Embryonic facial prominence (tissue), 1 donor: Measurements from ENCODE around the gene KRTAP3-1.
"Not testable (repeated sequence)": the region's sequence is repeated elsewhere in the genome, so short reads cannot be mapped to it uniquely, and the experiment has no call there.

Experiments
- DNase-seq: peaks from one replicate; pipeline ENCODE4 v3.0.0-alpha.2; 2016; ENCODE audit errors: extremely low spot score

Gene KRTAP3-1

GRCh38 chr17:41015454-41015853 lies 6.5 kb upstream of the KRTAP3-1 start:
- DNase-seq: no peak

GRCh38 chr17:41013606-41014005 lies 4.7 kb upstream of the KRTAP3-1 start:
- no peak for DNase-seq

- no peak for DNase-seq
These were observed 4.3 kb upstream of the KRTAP3-1 start for GRCh38 chr17:41013181-41013580.

- DNase-seq: no peak
These were observed 3.6 kb upstream of the KRTAP3-1 start for GRCh38 chr17:41012326-41013120.

DNA sequence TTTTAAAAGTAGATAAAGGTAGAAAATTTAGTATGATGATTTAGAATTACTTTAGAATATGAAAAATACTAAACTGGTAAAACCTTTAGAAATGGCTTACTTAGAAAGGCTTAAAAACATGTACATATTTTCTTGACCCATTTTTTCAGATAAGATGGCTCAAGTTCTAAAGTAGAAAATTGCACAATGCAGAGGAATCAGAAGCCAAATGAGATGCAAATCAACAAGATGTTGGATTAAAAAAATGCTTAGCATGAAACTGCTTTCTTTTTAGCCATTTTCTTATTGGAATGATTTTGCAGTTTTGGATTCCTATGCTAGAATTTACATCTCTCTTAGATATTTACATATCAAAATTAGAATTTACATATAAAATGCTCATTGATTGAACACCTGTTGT lies 1.5 kb upstream of the KRTAP3-1 start:
- DNase-seq: no peak

- no peak for DNase-seq
These were observed 1.0 kb upstream of the KRTAP3-1 start for GRCh38 chr17:41009936-41010335.

DNA sequence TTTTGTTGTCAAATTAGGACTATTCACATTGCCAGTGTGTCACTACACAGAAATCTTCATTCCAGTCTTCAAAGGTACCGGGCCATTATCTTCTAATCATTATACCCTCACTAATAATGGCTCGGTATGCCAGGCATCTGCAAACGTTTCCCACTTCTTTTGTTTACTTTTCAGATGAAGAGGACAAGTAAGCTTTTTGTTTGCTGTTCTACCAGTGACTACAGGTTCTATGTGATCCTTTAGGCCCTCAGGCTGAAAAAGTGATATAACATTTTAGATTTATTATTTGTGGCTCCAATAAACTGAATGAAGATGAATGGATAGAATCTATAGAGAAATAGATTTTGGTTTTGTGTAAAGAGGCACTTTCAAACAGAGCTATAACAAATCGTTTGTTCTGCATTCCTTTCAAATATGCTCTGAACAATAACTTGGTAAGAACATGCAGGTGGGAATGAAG lies 403 bp upstream of the KRTAP3-1 start:
- no peak for DNase-seq

- DNase-seq: no peak
These were observed 4.5 kb downstream of the KRTAP3-1 start for GRCh38 chr17:41004397-41004796.

- no peak for DNase-seq
These were observed 5.0 kb downstream of the KRTAP3-1 start for GRCh38 chr17:41003926-41004325.

DNA sequence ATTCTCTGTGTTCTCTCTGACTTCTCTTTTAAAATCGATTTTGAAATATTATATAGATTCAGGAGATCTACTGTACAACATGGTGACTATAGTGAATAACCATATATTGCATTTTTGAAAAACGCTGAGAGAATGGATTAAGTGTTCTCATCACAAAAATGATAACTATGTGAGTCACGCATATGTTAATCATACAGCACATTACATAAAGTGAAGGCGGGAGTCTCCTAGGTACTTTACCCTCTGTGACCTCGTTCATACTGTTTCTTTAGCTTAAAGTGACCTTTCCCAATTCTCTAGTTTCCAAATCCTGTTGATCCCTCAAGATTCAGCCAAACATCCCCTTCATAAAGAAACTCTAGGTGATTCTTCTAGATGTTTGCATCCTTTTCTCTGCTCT lies 6.1 kb downstream of the KRTAP3-1 start:
- DNase-seq: no peak

DNA sequence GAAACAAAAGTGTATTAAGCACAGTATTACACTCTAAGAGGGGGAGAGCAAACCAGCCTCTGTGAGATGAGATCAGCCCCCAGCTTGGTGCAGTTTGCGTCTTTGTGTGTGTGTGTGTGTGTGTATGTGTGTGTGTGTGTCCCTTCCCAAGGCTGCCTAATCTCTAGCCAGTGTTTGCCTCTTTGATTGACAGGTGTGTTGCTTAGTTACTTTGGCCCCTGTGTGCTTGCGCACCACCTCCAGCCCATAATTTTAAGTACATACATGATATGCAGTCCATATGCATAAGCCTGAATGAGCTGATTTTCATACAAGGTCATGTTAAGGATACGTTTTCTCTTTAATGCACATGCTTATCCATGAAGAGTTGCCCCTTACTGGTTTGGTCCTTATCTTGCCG lies 7.1 kb downstream of the KRTAP3-1 start:
- DNase-seq: no peak

DNA sequence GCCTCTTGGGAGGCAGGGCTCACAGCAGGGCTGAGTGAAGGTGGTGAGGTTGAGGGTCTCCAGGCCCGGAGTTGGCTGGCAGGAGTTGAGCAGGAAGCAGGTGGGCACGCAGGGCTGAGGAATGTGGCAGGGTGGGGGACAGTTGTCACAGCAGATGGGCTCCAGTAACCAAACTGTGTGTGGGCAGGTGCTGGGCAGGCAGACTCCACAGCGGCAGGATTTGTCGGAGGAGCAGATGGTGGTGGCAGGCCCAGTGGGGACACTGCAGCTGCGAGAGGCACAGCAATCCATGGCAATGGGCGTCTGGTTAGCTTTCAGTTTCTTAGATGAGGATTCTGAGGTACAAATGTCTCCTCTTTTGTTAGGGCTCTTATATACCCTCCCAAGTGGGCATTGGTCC lies 9.4 kb downstream of the KRTAP3-1 start, which contains the start of gene KRTAP3-2:
KRTAP3-2 (minus strand) TSS at position 344 of the 400 bp plus-strand sequence; CDS start at position 291, 53 bp downstream.
- not testable (repeated sequence) for DNase-seq

- no peak for DNase-seq
These were observed 11.6 kb downstream of the KRTAP3-1 start for GRCh38 chr17:40997361-40997760.

DNA sequence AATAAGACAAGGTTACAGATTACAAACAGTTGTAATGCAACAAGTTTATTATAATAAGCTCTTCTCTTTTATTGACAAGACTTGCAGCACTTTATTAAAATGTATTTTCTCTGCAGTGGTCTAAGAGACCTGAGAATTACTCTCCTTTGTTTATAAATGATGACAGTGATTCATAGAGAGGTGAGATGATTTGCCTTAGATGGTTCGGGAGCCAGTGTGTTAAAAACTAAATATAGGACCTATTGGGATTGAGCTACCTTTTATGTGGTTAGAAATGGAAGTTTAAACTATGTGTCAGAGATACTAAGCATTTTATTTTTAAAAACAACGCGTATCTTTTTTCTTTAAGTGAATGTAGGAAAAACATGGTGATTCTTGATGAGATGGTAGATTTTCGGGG lies 12.1 kb downstream of the KRTAP3-1 start:
- no peak for DNase-seq

DNA sequence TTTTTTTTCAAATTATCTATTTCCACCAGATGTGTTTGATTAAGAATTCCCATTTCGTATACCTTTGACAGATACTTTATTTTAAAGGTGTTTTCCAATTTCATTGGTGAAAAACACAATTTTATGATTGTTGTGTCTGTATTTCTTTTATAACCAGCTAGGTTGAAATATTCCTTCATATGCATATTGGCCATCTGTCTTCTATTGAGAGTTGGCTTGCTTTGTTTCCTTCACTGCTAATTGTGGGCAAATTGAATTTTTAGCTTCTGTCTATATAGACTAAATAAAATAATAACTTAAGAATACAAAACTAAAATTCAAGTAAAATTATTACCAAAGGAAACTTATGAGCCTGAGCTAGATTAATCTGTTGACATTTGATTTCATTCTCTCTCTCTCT lies 13.8 kb downstream of the KRTAP3-1 start:
- no peak for DNase-seq

DNA sequence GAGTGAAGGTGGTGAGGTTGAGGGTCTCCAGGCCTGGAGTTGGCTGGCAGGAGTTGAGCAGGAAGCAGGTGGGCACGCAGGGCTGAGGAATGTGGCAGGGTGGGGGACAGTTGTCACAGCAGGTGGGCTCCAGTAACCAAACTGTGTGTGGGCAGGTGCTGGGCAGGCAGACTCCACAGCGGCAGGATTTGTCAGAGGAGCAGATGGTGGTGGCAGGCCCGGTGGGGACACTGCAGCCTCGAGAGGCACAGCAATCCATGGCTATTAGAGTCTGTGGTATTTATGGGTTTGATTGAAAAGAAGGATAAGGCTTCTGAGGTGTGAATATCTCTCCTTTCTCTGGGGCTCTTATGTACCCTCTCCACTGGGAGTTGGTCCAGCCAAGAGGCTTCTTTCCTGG lies 15.1 kb downstream of the KRTAP3-1 start, which contains the start of gene KRTAP3-3:
KRTAP3-3 (minus strand) TSS at position 326 of the 400 bp plus-strand sequence; CDS start at position 259, 67 bp downstream.
- DNase-seq: no peak

- no peak for DNase-seq
These were observed 15.8 kb downstream of the KRTAP3-1 start for GRCh38 chr17:40993084-40993483.

DNA sequence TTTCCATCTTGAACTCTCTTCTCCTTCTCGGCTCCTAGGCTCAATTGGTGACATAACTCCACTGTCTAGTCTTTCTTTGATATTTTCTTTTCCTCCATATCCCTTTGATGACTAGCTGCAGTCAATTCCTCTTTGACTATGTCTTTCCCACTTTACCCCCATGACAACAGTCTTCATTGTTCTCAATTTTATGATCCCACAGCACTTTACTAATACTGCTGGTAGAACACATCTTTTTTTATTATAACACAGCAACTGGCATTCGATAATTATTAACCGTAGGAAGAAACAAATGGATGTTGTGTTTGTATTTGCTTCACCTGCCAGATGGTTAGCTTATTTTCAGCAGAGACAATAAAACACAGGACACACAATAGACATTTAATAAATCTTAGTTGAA lies 16.3 kb downstream of the KRTAP3-1 start:
- DNase-seq: no peak

DNA sequence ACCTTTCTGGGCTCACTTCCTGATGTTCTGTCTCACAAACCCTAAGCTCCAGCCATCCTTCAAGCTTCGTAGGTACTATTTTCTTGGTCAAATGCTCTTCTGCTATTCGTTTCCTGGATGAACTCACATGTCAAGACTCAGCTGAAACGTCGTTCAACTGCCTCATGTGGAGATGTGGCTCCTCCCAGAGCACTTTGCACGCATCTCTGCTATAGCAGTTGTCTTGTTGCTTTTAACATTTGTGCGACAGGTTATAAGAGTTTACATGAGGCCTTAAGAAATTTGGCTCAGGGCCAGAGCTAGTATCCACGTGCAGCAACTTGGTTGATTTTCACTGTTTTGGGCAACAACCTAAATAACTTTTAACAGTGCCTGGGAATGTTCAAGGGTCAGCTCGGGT lies 22.0 kb downstream of the KRTAP3-1 start:
- no peak for DNase-seq

- no peak for DNase-seq
These were observed 24.7 kb downstream of the KRTAP3-1 start, which contains the start of gene KRT40 for GRCh38 chr17:40984226-40984625. Gene KRT40 (minus strand): TSS chr17:40984326. CDS start chr17:40984273, 53 bp downstream.

- DNase-seq: no peak
These were observed 27.8 kb downstream of the KRTAP3-1 start for GRCh38 chr17:40981115-40981514.

DNA sequence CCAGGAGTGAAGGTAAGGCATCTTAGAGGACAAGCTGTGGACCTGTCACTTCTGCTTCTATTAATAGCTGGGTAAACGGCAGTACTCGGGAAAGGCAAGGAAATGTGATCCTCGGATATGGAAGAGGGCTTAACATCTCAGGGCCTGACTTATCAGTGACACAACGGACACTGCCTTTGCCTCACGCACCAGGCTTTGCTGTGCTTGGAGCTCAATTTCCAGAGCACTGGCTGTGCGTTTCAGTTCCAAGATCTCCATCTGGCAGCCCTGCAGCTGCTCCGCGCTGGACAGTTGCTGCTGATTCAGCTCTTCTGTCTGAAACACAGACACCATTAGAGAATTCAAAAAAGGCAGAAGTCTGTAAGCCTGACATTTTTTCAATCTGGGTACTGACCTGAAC lies 28.3 kb downstream of the KRTAP3-1 start:
- DNase-seq: no peak

GRCh38 chr17:40980117-40980516 lies 28.8 kb downstream of the KRTAP3-1 start:
- no peak for DNase-seq
